ENCODE data around the gene SGSM2.

The SGSM2 gene

DNA sequence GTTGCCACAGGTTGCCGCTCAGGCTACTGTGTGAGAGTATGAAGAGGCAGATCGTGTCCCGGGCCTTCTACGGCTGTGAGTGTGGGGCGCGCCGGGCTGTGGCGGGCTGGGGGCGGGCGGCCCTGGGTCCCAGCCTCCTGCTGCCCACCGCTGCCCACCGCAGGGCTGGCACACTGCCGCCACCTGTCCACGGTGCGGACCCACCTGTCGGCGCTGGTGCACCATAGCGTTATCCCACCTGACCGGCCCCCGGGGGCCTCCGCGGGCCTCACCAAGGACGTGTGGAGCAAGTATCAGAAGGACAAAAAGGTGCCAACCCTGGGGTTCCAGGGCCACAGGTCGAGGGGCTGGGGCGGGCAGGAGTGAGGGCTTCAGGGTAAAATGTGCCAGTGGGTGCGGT, 34.9 kb downstream of the SGSM2 start (continued):
- no peak for TF ChIP-seq RARB (CRISPR knock-in tag; IDR thresholded peaks at IDR 0.05)
- no peak for TF ChIP-seq ZNF8 (CRISPR knock-in tag; IDR thresholded peaks at IDR 0.05)

DNA sequence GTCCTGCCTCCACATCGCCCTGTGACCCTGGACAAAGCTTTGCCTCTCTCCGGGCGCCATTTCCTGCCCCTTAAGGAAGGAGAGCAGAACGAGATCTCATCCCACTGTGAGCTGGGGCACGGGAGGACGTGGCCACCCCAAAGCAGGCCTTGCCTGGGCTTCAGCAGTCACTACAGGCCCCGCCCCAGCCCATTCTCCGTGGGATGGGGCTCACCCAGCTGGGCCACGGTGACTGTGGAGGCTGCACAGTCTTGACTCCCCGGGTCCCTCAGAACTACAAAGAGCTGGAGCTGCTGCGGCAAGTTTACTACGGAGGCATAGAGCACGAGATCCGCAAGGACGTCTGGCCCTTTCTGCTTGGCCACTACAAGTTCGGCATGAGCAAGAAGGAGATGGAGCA, 35.4 kb downstream of the SGSM2 start:
- no peak for ATAC-seq
- TF ChIP-seq, protein P1, sequence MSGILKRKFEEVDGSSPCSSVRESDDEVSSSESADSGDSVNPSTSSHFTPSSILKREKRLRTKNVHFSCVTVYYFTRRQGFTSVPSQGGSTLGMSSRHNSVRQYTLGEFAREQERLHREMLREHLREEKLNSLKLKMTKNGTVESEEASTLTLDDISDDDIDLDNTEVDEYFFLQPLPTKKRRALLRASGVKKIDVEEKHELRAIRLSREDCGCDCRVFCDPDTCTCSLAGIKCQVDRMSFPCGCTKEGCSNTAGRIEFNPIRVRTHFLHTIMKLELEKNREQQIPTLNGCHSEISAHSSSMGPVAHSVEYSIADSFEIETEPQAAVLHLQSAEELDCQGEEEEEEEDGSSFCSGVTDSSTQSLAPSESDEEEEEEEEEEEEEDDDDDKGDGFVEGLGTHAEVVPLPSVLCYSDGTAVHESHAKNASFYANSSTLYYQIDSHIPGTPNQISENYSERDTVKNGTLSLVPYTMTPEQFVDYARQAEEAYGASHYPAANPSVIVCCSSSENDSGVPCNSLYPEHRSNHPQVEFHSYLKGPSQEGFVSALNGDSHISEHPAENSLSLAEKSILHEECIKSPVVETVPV (CRISPR knock-in tag; IDR thresholded peaks at IDR 0.05), result no peak
- TF ChIP-seq, protein P2, sequence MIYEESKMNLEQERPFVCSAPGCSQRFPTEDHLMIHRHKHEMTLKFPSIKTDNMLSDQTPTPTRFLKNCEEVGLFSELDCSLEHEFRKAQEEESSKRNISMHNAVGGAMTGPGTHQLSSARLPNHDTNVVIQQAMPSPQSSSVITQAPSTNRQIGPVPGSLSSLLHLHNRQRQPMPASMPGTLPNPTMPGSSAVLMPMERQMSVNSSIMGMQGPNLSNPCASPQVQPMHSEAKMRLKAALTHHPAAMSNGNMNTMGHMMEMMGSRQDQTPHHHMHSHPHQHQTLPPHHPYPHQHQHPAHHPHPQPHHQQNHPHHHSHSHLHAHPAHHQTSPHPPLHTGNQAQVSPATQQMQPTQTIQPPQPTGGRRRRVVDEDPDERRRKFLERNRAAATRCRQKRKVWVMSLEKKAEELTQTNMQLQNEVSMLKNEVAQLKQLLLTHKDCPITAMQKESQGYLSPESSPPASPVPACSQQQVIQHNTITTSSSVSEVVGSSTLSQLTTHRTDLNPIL (CRISPR knock-in tag; IDR thresholded peaks at IDR 0.05; ENCODE audit: low read depth), result no peak
- TF ChIP-seq ESRRG (CRISPR knock-in tag; IDR thresholded peaks at IDR 0.05) (no peak), TOX (CRISPR knock-in tag; IDR thresholded peaks at IDR 0.05; ENCODE audit: borderline replicate concordance) (no peak)

DNA sequence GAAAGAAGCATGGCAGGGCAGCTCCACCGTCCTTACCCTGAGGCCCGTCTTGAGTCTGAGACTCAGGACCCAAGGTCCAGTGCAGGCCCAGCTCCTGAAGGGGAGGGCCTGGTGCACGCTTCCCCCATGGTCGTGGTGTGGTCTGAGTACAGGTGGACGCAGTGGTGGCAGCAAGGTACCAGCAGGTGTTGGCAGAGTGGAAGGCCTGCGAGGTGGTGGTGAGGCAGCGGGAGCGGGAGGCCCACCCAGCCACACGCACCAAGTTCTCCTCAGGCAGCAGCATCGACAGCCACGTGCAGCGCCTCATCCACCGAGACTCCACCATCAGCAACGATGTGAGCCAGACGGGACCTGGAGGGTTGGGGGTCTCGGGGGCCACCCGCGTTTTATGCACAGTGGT, 35.9 kb downstream of the SGSM2 start:
- ATAC-seq, result no peak
- no peak for TF ChIP-seq ARNTL (CRISPR knock-in tag; IDR thresholded peaks at IDR 0.05; ENCODE audit: borderline replicate concordance, low read depth)
- TF ChIP-seq GLIS3 (CRISPR knock-in tag; IDR thresholded peaks at IDR 0.05), result no peak
- no peak for TF ChIP-seq PPARA (CRISPR knock-in tag; IDR thresholded peaks at IDR 0.05; ENCODE audit: borderline replicate concordance)
- TF ChIP-seq ZFP3 (CRISPR knock-in tag; IDR thresholded peaks at IDR 0.05), result no peak
- TF ChIP-seq TOX (CRISPR knock-in tag; IDR thresholded peaks at IDR 0.05; ENCODE audit: borderline replicate concordance), result no peak
- TF ChIP-seq CSDC2 (CRISPR knock-in tag; IDR thresholded peaks at IDR 0.05), result no peak
- no peak for TF ChIP-seq ZNF8 (CRISPR knock-in tag; IDR thresholded peaks at IDR 0.05)
- no peak for TF ChIP-seq ZNF70 (CRISPR knock-in tag; IDR thresholded peaks at IDR 0.05)
- TF ChIP-seq, protein P1 (CRISPR knock-in tag; IDR thresholded peaks at IDR 0.05), result no peak
- TF ChIP-seq OSR1 (CRISPR knock-in tag; IDR thresholded peaks at IDR 0.05), result no peak
- TF ChIP-seq, protein P3, sequence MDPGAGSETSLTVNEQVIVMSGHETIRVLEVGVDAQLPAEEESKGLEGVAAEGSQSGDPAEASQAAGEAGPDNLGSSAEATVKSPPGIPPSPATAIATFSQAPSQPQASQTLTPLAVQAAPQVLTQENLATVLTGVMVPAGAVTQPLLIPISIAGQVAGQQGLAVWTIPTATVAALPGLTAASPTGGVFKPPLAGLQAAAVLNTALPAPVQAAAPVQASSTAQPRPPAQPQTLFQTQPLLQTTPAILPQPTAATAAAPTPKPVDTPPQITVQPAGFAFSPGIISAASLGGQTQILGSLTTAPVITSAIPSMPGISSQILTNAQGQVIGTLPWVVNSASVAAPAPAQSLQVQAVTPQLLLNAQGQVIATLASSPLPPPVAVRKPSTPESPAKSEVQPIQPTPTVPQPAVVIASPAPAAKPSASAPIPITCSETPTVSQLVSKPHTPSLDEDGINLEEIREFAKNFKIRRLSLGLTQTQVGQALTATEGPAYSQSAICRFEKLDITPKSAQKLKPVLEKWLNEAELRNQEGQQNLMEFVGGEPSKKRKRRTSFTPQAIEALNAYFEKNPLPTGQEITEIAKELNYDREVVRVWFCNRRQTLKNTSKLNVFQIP (CRISPR knock-in tag; IDR thresholded peaks at IDR 0.05; ENCODE audit: borderline replicate concordance, low read depth), result no peak
- TF ChIP-seq, protein P4, sequence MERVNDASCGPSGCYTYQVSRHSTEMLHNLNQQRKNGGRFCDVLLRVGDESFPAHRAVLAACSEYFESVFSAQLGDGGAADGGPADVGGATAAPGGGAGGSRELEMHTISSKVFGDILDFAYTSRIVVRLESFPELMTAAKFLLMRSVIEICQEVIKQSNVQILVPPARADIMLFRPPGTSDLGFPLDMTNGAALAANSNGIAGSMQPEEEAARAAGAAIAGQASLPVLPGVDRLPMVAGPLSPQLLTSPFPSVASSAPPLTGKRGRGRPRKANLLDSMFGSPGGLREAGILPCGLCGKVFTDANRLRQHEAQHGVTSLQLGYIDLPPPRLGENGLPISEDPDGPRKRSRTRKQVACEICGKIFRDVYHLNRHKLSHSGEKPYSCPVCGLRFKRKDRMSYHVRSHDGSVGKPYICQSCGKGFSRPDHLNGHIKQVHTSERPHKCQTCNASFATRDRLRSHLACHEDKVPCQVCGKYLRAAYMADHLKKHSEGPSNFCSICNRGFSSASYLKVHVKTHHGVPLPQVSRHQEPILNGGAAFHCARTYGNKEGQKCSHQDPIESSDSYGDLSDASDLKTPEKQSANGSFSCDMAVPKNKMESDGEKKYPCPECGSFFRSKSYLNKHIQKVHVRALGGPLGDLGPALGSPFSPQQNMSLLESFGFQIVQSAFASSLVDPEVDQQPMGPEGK (CRISPR knock-in tag; IDR thresholded peaks at IDR 0.05; ENCODE audit: borderline replicate concordance), result no peak
- TF ChIP-seq SNAI2 (CRISPR knock-in tag; IDR thresholded peaks at IDR 0.05), result no peak
- TF ChIP-seq, protein P5, sequence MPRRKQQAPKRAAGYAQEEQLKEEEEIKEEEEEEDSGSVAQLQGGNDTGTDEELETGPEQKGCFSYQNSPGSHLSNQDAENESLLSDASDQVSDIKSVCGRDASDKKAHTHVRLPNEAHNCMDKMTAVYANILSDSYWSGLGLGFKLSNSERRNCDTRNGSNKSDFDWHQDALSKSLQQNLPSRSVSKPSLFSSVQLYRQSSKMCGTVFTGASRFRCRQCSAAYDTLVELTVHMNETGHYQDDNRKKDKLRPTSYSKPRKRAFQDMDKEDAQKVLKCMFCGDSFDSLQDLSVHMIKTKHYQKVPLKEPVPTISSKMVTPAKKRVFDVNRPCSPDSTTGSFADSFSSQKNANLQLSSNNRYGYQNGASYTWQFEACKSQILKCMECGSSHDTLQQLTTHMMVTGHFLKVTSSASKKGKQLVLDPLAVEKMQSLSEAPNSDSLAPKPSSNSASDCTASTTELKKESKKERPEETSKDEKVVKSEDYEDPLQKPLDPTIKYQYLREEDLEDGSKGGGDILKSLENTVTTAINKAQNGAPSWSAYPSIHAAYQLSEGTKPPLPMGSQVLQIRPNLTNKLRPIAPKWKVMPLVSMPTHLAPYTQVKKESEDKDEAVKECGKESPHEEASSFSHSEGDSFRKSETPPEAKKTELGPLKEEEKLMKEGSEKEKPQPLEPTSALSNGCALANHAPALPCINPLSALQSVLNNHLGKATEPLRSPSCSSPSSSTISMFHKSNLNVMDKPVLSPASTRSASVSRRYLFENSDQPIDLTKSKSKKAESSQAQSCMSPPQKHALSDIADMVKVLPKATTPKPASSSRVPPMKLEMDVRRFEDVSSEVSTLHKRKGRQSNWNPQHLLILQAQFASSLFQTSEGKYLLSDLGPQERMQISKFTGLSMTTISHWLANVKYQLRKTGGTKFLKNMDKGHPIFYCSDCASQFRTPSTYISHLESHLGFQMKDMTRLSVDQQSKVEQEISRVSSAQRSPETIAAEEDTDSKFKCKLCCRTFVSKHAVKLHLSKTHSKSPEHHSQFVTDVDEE (CRISPR knock-in tag; IDR thresholded peaks at IDR 0.05), result no peak
- TF ChIP-seq ISL1 (CRISPR knock-in tag; IDR thresholded peaks at IDR 0.05), result no peak
